ENCODE results near the gene WDR36. TPM values are rescaled to one million over a fixed set of nuclear protein-coding genes. Genes with fewer than 3 reads are reported as not detected.
"Not testable (repeated sequence)": the region's sequence is repeated elsewhere in the genome, so short reads cannot be mapped to it uniquely, and the experiment has no call there.

Gene WDR36
- total and polyA plus RNA-seq, 2 of the 8 experiments (the other 6 are each of a cell fraction or from before 2014, with no cell fraction given): 9.3 to 41.8 TPM

DNA sequence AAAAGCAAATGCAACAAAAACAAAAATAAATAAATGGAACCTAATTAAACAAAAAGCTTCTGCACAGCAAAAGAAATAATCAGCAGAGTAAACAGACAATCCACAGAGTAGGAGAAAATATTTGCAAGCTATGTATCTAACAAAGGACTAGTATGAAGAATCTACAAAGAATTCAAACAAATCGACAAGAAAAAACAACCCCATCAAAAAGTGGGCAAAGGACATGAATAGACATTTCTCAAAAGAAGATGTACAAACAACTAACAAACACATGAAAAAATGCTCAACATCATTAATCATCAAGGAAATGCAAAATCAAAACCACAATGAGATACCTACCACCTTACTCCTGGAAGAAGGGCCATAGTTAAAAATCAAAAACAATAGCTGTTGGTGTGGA lies 49.3 kb downstream of the WDR36 start:
- CTCF ChIA-PET (ENCODE audit: partially characterized antibody): interaction anchor here (1.3 kb wide), 1 partner anchor 15 kb away, joined by 6 read pairs; no protein-coding TSS in a partner anchor
- H4K20me1 ChIP-seq (replicated peaks in 1 of 2; ENCODE audit: control insufficient read depth in 1 of 2, insufficient read depth in 2 of 2, low read length in 2 of 2); H3K36me3 ChIP-seq (ENCODE audit: control insufficient read depth in 2 of 4, insufficient read depth in 4 of 4, low read length in 3 of 4); H3K23me2 ChIP-seq (ENCODE audit: low read depth, low read length); H3K79me2 ChIP-seq (ENCODE audit: control insufficient read depth in 1 of 2, insufficient read depth in 2 of 2, low read length in 2 of 2); DNase-seq (ENCODE audit: low read depth in 1 of 2, low spot score in 2 of 2); H4K5ac ChIP-seq (ENCODE audit: insufficient read length, low read depth, low read length); H2AFZ ChIP-seq (ENCODE audit: low read length); H3K4me3 ChIP-seq (ENCODE audit: extremely low read depth in 1 of 4, insufficient read depth in 2 of 4, low read depth in 3 of 4, low read length in 4 of 4); H3K23ac ChIP-seq (ENCODE audit: insufficient read length); H3K27me3 ChIP-seq (replicated peaks in 1 of 4; ENCODE audit: control insufficient read depth in 3 of 4, extremely low read depth in 1 of 4, insufficient read depth in 3 of 4, low read length in 3 of 4); H3K18ac ChIP-seq (ENCODE audit: extremely low read depth, low read length); H2BK20ac ChIP-seq (ENCODE audit: low read length); H2BK120ac ChIP-seq (replicated peaks; ENCODE audit: low read depth, low read length); H4K8ac ChIP-seq (ENCODE audit: extremely low read depth, insufficient read depth, low read length); H2BK15ac ChIP-seq (ENCODE audit: low read length); H2BK5ac ChIP-seq (ENCODE audit: low read depth, low read length); H3K27ac ChIP-seq (ENCODE audit: low read depth, low read length); H3K9me3 ChIP-seq (ENCODE audit: insufficient read depth in 2 of 2, low read depth in 1 of 2, low read length in 1 of 2); H3K4me1 ChIP-seq (replicated peaks in 1 of 4; ENCODE audit: control insufficient read depth in 3 of 4, insufficient read depth in 4 of 4, low read length in 3 of 4); H4K91ac ChIP-seq (replicated peaks; ENCODE audit: insufficient read length, low read length); H3K14ac ChIP-seq (ENCODE audit: insufficient read length); H2BK12ac ChIP-seq (ENCODE audit: low read depth, low read length); H3K4ac ChIP-seq (replicated peaks; ENCODE audit: insufficient read length, low read depth, low read length); H3K56ac ChIP-seq (replicated peaks; ENCODE audit: insufficient read length, low read depth, low read length); H2AK5ac ChIP-seq (ENCODE audit: low read depth, low read length); H3K4me2 ChIP-seq (ENCODE audit: insufficient read depth in 1 of 2, low read depth in 2 of 2, low read length in 2 of 2); H3K79me1 ChIP-seq (ENCODE audit: low read depth, low read length); POLR2A ChIA-PET (ENCODE audit: partially characterized antibody); FAIRE-seq; H3K9ac ChIP-seq (replicated peaks in 1 of 4; ENCODE audit: extremely low read depth in 1 of 4, low read depth in 3 of 4, low read length in 3 of 4): not testable (repeated sequence)
- WGBS, 2 experiments (ENCODE audit: extremely low coverage in 1 of 2, insufficient coverage in 1 of 2, insufficient read length in 1 of 2, insufficient replicate concordance in 2 of 2, low coverage in 1 of 2, low lambda C conversion rate in 2 of 2, missing lambda C conversion rate in 1 of 2): 82% methylated on average over 1 of the region's 1 CpG; no CpG with 5 or more reads in 1 of the 2 experiments
